IPS-NIHi11 (cell line): ENCODE data around the gene MEP1A.
"Not testable (repeated sequence)": the region's sequence is repeated elsewhere in the genome, so short reads cannot be mapped to it uniquely, and the experiment has no call there.

Experiments
- DNase-seq: peaks from one replicate; pipeline ENCODE4 v3.0.0; 2012; ENCODE audit warnings: mixed read lengths, low spot score

MEP1A gene, protein sequence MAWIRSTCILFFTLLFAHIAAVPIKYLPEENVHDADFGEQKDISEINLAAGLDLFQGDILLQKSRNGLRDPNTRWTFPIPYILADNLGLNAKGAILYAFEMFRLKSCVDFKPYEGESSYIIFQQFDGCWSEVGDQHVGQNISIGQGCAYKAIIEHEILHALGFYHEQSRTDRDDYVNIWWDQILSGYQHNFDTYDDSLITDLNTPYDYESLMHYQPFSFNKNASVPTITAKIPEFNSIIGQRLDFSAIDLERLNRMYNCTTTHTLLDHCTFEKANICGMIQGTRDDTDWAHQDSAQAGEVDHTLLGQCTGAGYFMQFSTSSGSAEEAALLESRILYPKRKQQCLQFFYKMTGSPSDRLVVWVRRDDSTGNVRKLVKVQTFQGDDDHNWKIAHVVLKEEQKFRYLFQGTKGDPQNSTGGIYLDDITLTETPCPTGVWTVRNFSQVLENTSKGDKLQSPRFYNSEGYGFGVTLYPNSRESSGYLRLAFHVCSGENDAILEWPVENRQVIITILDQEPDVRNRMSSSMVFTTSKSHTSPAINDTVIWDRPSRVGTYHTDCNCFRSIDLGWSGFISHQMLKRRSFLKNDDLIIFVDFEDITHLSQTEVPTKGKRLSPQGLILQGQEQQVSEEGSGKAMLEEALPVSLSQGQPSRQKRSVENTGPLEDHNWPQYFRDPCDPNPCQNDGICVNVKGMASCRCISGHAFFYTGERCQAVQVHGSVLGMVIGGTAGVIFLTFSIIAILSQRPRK

GRCh38 chr6:46793138-46793537, at the start of gene MEP1A:
MEP1A (plus strand) TSS chr6:46793389; CDS start chr6:46793399, 10 bp downstream.
- no peak for DNase-seq

DNA sequence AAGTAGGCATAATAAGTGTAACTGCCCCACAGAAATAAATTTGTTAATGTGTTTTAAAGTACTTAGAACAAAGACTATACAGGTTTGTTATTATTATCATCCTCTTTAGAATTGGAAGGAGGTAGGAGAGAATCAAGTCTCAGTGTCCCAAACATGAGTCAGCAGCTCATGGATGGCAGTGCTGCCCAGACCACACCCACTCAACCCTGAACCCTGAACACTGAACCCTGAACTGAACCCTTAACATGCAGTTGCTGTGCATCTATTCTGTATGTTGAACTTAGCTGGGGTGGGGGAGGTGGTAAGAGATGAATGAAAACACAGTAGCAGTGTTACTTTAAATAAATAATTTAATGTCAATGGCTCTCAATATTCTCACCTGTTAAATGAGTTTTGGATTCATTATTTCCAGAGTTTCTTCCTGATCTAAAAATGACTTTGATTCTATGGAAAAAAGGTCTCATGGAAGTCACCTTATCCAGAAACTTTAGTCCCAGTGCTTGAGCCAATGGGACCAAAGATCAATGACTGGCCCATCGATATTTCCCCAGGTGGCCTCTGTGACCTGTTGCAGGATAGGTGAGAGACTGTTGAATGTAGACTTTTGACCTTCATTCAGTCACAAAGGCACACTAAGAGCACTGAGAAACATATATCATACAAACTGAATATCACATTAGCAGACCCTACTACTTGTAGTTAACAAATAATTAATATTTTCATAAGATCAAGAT, 49.6 kb upstream of the MEP1A start:
- DNase-seq, result no peak

GRCh38 chr6:46744159-46744725, 48.9 kb upstream of the MEP1A start:
- DNase-seq, result not testable (repeated sequence)

DNA sequence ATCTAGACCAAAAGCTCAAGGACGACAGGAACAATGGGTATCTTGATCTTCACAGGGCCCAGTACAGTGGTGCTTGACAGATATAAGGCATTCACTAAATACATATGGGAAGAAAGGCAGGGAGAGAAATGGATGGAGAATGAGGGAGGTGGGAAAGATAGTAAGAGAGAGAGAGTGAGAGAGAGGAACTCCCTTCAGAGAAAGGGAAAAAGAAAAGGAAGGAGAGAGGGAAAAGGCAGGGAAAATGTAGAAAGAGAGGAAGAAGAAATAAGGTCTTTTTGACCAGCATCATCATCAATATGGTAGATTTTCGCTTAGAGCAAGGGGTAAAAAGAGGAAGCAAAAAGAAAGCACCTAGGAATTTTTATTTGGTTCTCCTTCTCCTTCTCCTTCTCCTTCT, 47.2 kb upstream of the MEP1A start:
- DNase-seq, result no peak

- DNase-seq, result no peak
Measured at GRCh38 chr6:46746696-46747095, 46.5 kb upstream of the MEP1A start, which contains the start of gene ANKRD66. ANKRD66 (plus strand) TSS chr6:46746933; CDS start chr6:46751949, 5,016 bp downstream.

DNA sequence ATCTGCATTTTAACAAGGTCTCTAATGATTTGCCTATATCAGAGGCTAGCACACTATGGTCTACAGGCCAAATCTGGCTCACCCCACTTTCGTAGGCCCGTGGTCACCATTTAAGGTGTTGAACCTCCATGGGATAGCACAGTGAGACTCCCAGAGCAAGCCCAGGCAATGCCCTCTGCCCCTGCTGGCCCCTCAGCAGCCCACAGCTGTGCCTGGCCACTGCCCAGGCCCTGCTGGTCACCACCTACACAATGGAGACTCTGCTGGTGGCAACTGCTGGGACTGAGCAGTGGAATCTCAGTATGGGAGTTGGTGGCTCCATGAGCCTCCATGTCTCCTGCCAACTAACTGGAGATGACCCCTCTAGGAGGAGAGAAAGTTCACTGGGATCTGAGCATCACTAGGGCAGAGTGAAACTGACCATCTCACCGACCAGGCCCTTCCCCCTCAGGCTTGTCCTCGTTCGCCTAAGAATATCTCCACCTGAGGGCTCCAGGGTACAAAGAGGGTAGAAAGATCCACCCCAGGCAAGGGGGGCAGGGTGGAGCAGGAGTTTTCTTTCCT, 44.2 kb upstream of the MEP1A start:
- DNase-seq, result no peak

- DNase-seq, result peak; percentile 41
Measured at GRCh38 chr6:46749731-46750130, 43.5 kb upstream of the MEP1A start.

- DNase-seq, result no peak
Measured at GRCh38 chr6:46751658-46752057, 41.5 kb upstream of the MEP1A start.

DNA sequence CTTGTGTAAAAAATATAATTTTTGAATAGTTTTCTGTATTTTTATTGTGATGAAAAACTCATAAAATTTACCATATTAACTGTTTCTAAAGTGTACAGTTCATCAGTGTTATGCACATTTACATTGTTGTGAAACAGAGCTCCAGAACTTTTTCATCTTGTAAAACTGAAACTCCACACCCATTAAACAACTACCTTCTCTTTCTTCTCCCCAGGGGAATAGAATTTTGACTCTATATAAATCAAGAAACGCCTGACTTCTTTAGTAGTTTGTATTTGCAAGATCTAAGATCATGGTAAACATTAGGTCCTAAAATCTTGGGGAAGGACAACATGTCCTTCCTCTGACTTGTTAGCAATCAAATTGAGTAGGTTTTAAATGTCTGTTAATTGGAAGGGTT, 37.3 kb upstream of the MEP1A start:
- no peak for DNase-seq

GRCh38 chr6:46756469-46757213, 36.5 kb upstream of the MEP1A start:
- DNase-seq, result peak; percentile 24

GRCh38 chr6:46757214-46757596, 36.0 kb upstream of the MEP1A start:
- no peak for DNase-seq

DNA sequence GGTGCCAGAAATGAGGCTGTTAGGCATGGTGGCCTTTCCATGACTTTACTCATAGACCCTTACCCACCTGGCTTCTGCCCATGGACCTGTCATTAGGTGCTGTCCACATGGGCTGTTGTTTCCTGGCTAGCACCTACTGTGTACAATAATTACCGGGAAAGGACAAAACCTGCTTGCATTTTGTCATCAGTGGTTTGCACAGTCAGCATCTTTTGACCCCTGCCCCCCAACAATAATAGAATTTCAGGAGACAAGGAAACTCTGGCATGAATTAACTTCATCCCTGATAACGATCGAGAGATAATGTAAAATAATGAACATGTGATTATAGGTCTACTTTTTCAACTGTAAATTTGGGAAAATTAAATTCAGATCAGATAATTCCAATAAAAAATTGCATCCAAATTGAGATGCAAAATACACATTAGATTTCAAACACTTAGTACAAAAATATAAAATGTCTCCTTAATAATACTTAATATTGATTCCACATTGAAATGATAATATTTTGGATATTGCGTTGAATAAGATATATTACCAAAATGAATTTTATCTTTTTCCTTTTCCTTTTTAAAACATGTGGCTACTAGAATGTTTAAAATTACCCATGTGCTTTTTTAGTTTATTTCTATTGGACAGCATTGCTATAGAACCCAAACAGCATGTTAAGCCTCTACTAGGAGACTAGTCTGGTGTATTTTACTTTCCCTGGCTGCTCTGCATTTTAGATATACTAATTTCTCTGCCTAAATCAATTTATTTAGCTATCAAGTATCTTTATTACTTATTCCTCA, 34.0 kb upstream of the MEP1A start:
- no peak for DNase-seq

GRCh38 chr6:46760925-46761324, 32.3 kb upstream of the MEP1A start:
- no peak for DNase-seq

DNA sequence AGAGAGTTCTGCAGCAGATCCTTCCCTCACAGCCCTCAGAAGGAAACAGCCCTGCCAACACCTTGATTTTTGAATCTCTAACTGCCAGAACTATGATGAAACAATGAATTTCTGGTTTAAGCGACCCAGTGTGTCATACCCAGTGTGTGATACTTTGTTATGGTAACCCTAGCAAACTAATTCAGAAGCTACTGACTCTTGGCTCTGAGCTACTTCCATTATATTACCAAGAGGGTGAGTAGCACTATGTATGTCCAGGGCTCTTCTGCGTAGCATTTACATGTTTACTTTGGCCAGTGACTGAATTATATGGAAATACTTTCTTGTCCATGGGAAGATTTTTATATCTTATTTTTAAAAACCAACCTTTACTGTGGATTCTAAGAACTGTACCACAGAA, 29.7 kb upstream of the MEP1A start:
- DNase-seq, result no peak

DNA sequence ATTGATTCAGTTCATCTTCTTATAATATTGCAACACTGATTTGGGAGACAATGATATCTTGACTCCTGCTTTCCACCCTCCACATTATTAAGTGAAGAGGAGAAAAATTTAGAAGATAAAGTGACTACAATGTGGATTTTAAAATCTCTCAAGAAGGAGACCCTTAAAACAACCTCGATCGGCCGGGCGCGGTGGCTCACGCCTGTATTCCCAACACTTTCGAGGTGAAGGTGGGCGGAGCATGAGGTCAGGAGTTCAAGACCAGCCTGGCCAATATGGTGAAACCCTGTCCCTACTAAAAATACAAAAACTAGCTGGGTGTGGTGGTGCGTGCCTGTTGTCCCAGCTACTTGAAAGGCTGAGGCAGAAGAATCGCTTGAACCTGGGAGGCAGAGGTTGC, 28.9 kb upstream of the MEP1A start:
- DNase-seq, result not testable (repeated sequence)

DNA sequence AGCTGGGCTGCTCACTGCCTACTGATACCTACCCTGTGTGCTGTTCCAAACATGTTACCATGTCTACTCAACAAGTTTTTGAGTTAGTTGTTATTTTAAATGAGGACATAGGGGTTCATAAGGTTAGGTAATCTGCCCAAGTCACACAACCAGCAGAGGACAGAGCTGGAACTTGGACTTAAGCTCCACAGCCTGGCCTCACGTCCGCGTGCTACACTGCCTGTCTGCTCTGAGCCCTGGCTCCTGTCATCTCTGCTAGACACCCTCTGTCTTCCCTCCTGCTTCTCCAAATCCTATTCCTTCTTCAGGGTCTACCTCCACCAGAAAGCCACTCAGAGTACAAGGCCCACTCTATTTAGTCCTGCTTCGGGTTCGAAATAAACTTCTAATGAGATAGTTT, 28.2 kb upstream of the MEP1A start:
- no peak for DNase-seq

DNA sequence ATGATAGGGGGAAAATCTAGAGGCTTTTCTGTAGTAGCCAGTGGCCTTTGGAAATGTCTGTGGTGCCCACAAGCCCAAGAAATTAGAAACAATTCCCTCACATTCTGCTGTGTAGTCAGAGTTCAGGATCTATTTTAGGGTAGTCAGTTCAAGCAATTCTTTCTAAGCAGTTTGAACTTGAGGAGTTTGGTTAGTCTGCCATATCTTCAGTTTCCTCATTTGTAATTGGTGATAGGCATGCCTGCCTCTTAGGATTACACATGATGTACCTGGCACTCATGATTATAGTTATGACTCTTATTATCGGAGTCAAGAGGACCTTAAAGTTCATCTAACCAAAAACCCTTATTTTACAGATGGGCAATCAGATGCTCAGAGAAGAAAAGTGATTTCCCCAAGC, 21.2 kb upstream of the MEP1A start:
- DNase-seq, result no peak

GRCh38 chr6:46772762-46773161, 20.4 kb upstream of the MEP1A start:
- no peak for DNase-seq

GRCh38 chr6:46773201-46773855, 19.9 kb upstream of the MEP1A start:
- no peak for DNase-seq

GRCh38 chr6:46774736-46775135, 18.5 kb upstream of the MEP1A start:
- not testable (repeated sequence) for DNase-seq
